ENCODE data around the gene KCNH5. TPM values are rescaled to one million over a fixed set of nuclear protein-coding genes. Genes with fewer than 3 reads are reported as not detected.

The KCNH5 gene
- total RNA-seq, 1 experiment from 2014 or later, result not detected

- DNase-seq (ENCODE audit: low spot score), result no peak
These were observed 35.8 kb downstream of the KCNH5 start for GRCh38 chr14:63009495-63009894.

- no peak for DNase-seq (ENCODE audit: low spot score)
These were observed 38.7 kb downstream of the KCNH5 start for GRCh38 chr14:63006531-63006930.

- no peak for DNase-seq (ENCODE audit: low spot score)
These were observed 51.2 kb downstream of the KCNH5 start for GRCh38 chr14:62994096-62994495.

- DNase-seq (ENCODE audit: low spot score), result no peak
These were observed 56.3 kb downstream of the KCNH5 start for GRCh38 chr14:62988967-62989366.

- DNase-seq (ENCODE audit: low spot score), result no peak
These were observed 61.4 kb downstream of the KCNH5 start for GRCh38 chr14:62983821-62984220.

- DNase-seq (ENCODE audit: low spot score), result no peak
These were observed 64.6 kb downstream of the KCNH5 start for GRCh38 chr14:62980693-62981092.

- peak; percentile 93 for DNase-seq (ENCODE audit: low spot score)
These were observed 87.7 kb downstream of the KCNH5 start for GRCh38 chr14:62957562-62957961.

- DNase-seq (ENCODE audit: low spot score), result no peak
These were observed 88.8 kb downstream of the KCNH5 start for GRCh38 chr14:62956413-62956812.

- no peak for DNase-seq (ENCODE audit: low spot score)
These were observed 91.1 kb downstream of the KCNH5 start for GRCh38 chr14:62954165-62954564.

- DNase-seq (ENCODE audit: low spot score), result no peak
These were observed 93.0 kb downstream of the KCNH5 start for GRCh38 chr14:62952226-62952625.

GRCh38 chr14:62947301-62947700 lies 98.0 kb downstream of the KCNH5 start:
- no peak for DNase-seq (ENCODE audit: low spot score)

- DNase-seq (ENCODE audit: low spot score), result no peak
These were observed 99.0 kb downstream of the KCNH5 start for GRCh38 chr14:62946221-62946620.

- peak; percentile 10 for DNase-seq (ENCODE audit: low spot score)
These were observed 102.1 kb downstream of the KCNH5 start for GRCh38 chr14:62943202-62943601.

GRCh38 chr14:62939970-62940369 lies 105.3 kb downstream of the KCNH5 start:
- no peak for DNase-seq (ENCODE audit: low spot score)

- no peak for DNase-seq (ENCODE audit: low spot score)
These were observed 106.5 kb downstream of the KCNH5 start for GRCh38 chr14:62938778-62939177.

- no peak for DNase-seq (ENCODE audit: low spot score)
These were observed 110.8 kb downstream of the KCNH5 start for GRCh38 chr14:62934439-62934838.

GRCh38 chr14:62921466-62921865 lies 123.8 kb downstream of the KCNH5 start:
- DNase-seq (ENCODE audit: low spot score), result no peak

GRCh38 chr14:62916551-62916950 lies 128.7 kb downstream of the KCNH5 start:
- DNase-seq (ENCODE audit: low spot score), result no peak

GRCh38 chr14:62914873-62915272 lies 130.4 kb downstream of the KCNH5 start:
- no peak for DNase-seq (ENCODE audit: low spot score)

- DNase-seq (ENCODE audit: low spot score), result peak; percentile 2
These were observed 131.2 kb downstream of the KCNH5 start for GRCh38 chr14:62914025-62914424.

- peak; percentile 36 for DNase-seq (ENCODE audit: low spot score)
These were observed 136.8 kb downstream of the KCNH5 start for GRCh38 chr14:62908506-62908905.

GRCh38 chr14:62905566-62905965 lies 139.7 kb downstream of the KCNH5 start:
- no peak for DNase-seq (ENCODE audit: low spot score)

- DNase-seq (ENCODE audit: low spot score), result no peak
These were observed 147.5 kb downstream of the KCNH5 start for GRCh38 chr14:62897771-62898170.

GRCh38 chr14:62896932-62897456 lies 148.3 kb downstream of the KCNH5 start:
- no peak for DNase-seq (ENCODE audit: low spot score)
